Liver (tissue), 9 donors: ENCODE results near the gene FAM20C. TPM values are rescaled to one million over a fixed set of nuclear protein-coding genes. Genes with fewer than 3 reads are reported as not detected.

Experiments
- DNase-seq: peaks from one replicate; pipeline ENCODE4 v3.0.0-alpha.2; 2017; ENCODE audit warnings: low spot score
- H3K27ac ChIP-seq, 2 donors: one replicate each; pipeline ENCODE4 v1.7.0; 2013; ENCODE audit warnings: inconsistent platforms in 2 of 2, low read length in 2 of 2, control low read depth in 1 of 2, low read depth in 1 of 2, mild to moderate bottlenecking in 1 of 2
- H3K27me3 ChIP-seq, 4 donors: one replicate each; pipeline versions ENCODE4 v1.6.1 to v1.7.0; 2013; ENCODE audit warnings: low read length in 3 of 4, inconsistent platforms in 1 of 4, mild to moderate bottlenecking in 1 of 4, moderate library complexity in 1 of 4; ENCODE audit not compliant: control insufficient read depth in 4 of 4, insufficient read depth in 4 of 4
- H3K36me3 ChIP-seq, 4 donors: one replicate each; pipeline versions ENCODE4 v1.6.1 to v1.7.0; 2013; ENCODE audit warnings: low read length in 3 of 4, mild to moderate bottlenecking in 3 of 4, low read depth in 1 of 4, moderate library complexity in 1 of 4; ENCODE audit not compliant: control insufficient read depth in 4 of 4, insufficient read depth in 3 of 4
- H3K4me1 ChIP-seq, 4 donors: one replicate each; pipeline versions ENCODE4 v1.6.1 to v1.7.0; 2013; ENCODE audit warnings: low read length in 3 of 4, mild to moderate bottlenecking in 3 of 4, moderate library complexity in 1 of 4; ENCODE audit not compliant: control insufficient read depth in 4 of 4, insufficient read depth in 4 of 4
- H3K4me3 ChIP-seq, 3 donors: one replicate each; pipeline versions ENCODE4 v1.6.1 to v1.7.0; 2013; ENCODE audit warnings: low read length in 3 of 3, control low read depth in 1 of 3, low read depth in 1 of 3, mild to moderate bottlenecking in 1 of 3
- H3K9ac ChIP-seq, 2 donors: one replicate each; pipeline ENCODE4 v1.7.0; 2013; ENCODE audit warnings: low read length in 2 of 2, mild to moderate bottlenecking in 2 of 2, moderate library complexity in 2 of 2, control low read depth in 1 of 2, low read depth in 1 of 2
- H3K9me3 ChIP-seq, 4 donors: one replicate each; pipeline versions ENCODE4 v1.6.1 to v1.7.0; 2013; ENCODE audit warnings: low read length in 3 of 4; ENCODE audit not compliant: control insufficient read depth in 4 of 4
- ATF3 ChIP-seq: IDR thresholded peaks from 2 replicates; pipeline ENCODE4 v1.6.1; 2016; ENCODE audit warnings: antibody characterized with exemption
- CTCF ChIP-seq: fragments of 150-350 bp; IDR thresholded peaks from 2 replicates; pipeline ENCODE4 v1.5.1; 2017; ENCODE audit warnings: improper control_type of control experiment, low read depth, low read length; ENCODE audit not compliant: missing input control
- FOXA1 ChIP-seq: IDR thresholded peaks from 2 replicates; pipeline ENCODE4 v1.6.1; 2016; ENCODE audit warnings: antibody characterized with exemption
- FOXA2 ChIP-seq: IDR thresholded peaks from 2 replicates; pipeline ENCODE4 v1.6.1; 2016; ENCODE audit warnings: antibody characterized with exemption
- JUND ChIP-seq, 2 donors: IDR thresholded peaks; 2 replicates each; pipeline ENCODE4 v1.6.1; 2016; ENCODE audit warnings: antibody characterized with exemption in 2 of 2
- MAX ChIP-seq: IDR thresholded peaks from 2 replicates; pipeline ENCODE4 v1.6.1; 2016; ENCODE audit warnings: antibody characterized with exemption
- RAD21 ChIP-seq, 2 donors: IDR thresholded peaks; 2 replicates each; pipeline ENCODE4 v1.6.1; 2016; ENCODE audit warnings: antibody characterized with exemption in 2 of 2, mild to moderate bottlenecking in 2 of 2
- SP1 ChIP-seq: IDR thresholded peaks from 2 replicates; pipeline ENCODE4 v1.6.1; 2018; ENCODE audit warnings: antibody characterized with exemption, mild to moderate bottlenecking
- TAF1 ChIP-seq: conservative IDR thresholded peaks from 2 replicates; pipeline ENCODE4 v1.6.1; 2016; ENCODE audit warnings: antibody characterized with exemption, mild to moderate bottlenecking
- YY1 ChIP-seq: IDR thresholded peaks from 2 replicates; pipeline ENCODE4 v1.6.1; 2016; ENCODE audit warnings: antibody characterized with exemption, mild to moderate bottlenecking
- ZBTB33 ChIP-seq: IDR thresholded peaks from 2 replicates; pipeline ENCODE4 v1.6.1; 2016; ENCODE audit warnings: antibody characterized with exemption
- WGBS: extraction: QIAGEN DNeasy Blood & Tissue Kit; methylation state at CpG from one replicate; pipeline ENCODE4 v1.1.7; 2013; 5-methylcytosine and 5-hydroxymethylcytosine counted together
- polyA plus RNA-seq, 2 donors: library from polyadenylated mRNA; stranded (reverse) in 1 of 2; unstranded in 1 of 2; fragments of 200-250 nt in 1 of 2; fragments of >200 nt in 1 of 2; fragmentation: Nextera tagmentation in 1 of 2; extraction: Ambion mirVana in 1 of 2; gene quantifications; one replicate each; pipeline versions ENCODE4 v1.2.1 to v1.2.3, GENCODE V29; 2013 to 2015
- total RNA-seq, 2 donors: library from RNA; depleted of rRNA; stranded (reverse); fragments of >200 nt; gene quantifications; one replicate each; pipeline ENCODE4 v1.2.3, GENCODE V29; 2014
- donor health status: healthy.
- donor health status: healthy.
- donor health status: healthy.
- donor health status: healthy.
- donor health status: healthy.

FAM20C gene
- total and polyA plus RNA-seq, 4 donors = 13.4 to 40.4 (median 31.5) TPM

GRCh38 chr7:231030-231857, 38.9 kb downstream of the FAM20C start:
- Histone ChIP-seq H3K27ac (no peak overlapping the region), H3K4me3 (no peak overlapping the region), H3K9me3 (no peaks in the 10 kb centered on the region), H3K36me3 (peaks cover 0 to 3% (median 1%) of the 10 kb centered on the region in 4 donors), H3K9ac (no peak overlapping the region), H3K4me1 (peaks cover 25 to 59% (median 33%) of the 10 kb centered on the region in 4 donors), H3K27me3 (no peaks in the 10 kb centered on the region)
- 93% methylated on average over 38 of the region's 38 CpGs for WGBS
- no peak for TF ChIP-seq TAF1
- no peak for TF ChIP-seq RAD21 (IDR thresholded peaks at IDR 0.05)
- no peak for TF ChIP-seq CTCF
- TF ChIP-seq ZBTB33 = no peak
- TF ChIP-seq JUND (IDR thresholded peaks at IDR 0.05) = no peak
- TF ChIP-seq MAX = no peak
- no peak for TF ChIP-seq SP1
- no peak for TF ChIP-seq YY1
- DNase-seq = no peak

- peak overlapping the region in 1 of 2 donors; percentile 97 for H3K27ac ChIP-seq
- DNase-seq = no peak
- peaks cover 0 to 3% (median 1%) of the 10 kb centered on the region in 4 donors for H3K36me3 ChIP-seq
- no peak overlapping the region for H3K4me3 ChIP-seq
- H3K27me3 ChIP-seq = no peaks in the 10 kb centered on the region
- H3K9ac ChIP-seq = no peak overlapping the region
- H3K9me3 ChIP-seq = no peaks in the 10 kb centered on the region
- TF ChIP-seq TAF1 = no peak
- no peak for TF ChIP-seq ATF3
- no peak for TF ChIP-seq FOXA2
- TF ChIP-seq FOXA1 = no peak
- no peak for TF ChIP-seq ZBTB33
- WGBS = 93% methylated on average over 21 of the region's 21 CpGs
- peaks cover 29 to 60% (median 35%) of the 10 kb centered on the region in 4 donors for H3K4me1 ChIP-seq
Measured at GRCh38 chr7:231858-232246, 39.5 kb downstream of the FAM20C start.
